A673 (cell line): ENCODE measurements around the gene CCDC43. TPM values are rescaled to one million over a fixed set of nuclear protein-coding genes. Genes with fewer than 3 reads are reported as not detected.
"Not testable (repeated sequence)": the region's sequence is repeated elsewhere in the genome, so short reads cannot be mapped to it uniquely, and the experiment has no call there.

Source experiments
- BruUV-seq: library from RNA; stranded (reverse); fragments of 400-500 nt; replicated peaks from 2 replicates; lab custom pipeline; 2021; lab: Mats Ljungman, UMichigan
- CTCF ChIA-PET: fragments of 300-600 bp; sonication (Branson Sonifier 250); formaldehyde crosslinking; loops from one replicate; lab custom pipeline; 2022; ENCODE audit warnings: antibody characterized with exemption; lab: Charles Lee
- POLR2A ChIA-PET: fragments of 300-600 bp; sonication (Branson Sonifier 250); formaldehyde crosslinking; loops from one replicate; lab custom pipeline; 2022; ENCODE audit warnings: antibody characterized with exemption; ENCODE audit not compliant: low non-redundant PET; lab: Charles Lee
- DNase-seq: peaks from one replicate; pipeline ENCODE4 v3.0.0-alpha.2; 2015; ENCODE audit warnings: low spot score
- H3K27ac ChIP-seq: fragments of 200-600 bp; sonication (generic); 2 replicates; pipeline ENCODE4 v1.5.1; 2016; ENCODE audit warnings: mixed run types, low read depth, mild to moderate bottlenecking, mixed read lengths, antibody characterized with exemption, low read length; ENCODE audit not compliant: poor library complexity, severe bottlenecking
- H3K27me3 ChIP-seq: fragments of 200-600 bp; sonication (generic); replicated peaks from 2 replicates; pipeline ENCODE4 v1.6.1; 2017; ENCODE audit warnings: mixed run types, low read depth, mild to moderate bottlenecking, mixed read lengths, antibody characterized with exemption, low read length; ENCODE audit not compliant: insufficient read depth, poor library complexity
- H3K36me3 ChIP-seq: fragments of 200-600 bp; sonication (generic); 2 replicates; pipeline ENCODE4 v1.6.1; 2016; ENCODE audit warnings: mixed run types, mild to moderate bottlenecking, mixed read lengths, antibody characterized with exemption, low read length; ENCODE audit not compliant: insufficient read depth, poor library complexity, severe bottlenecking
- H3K4me1 ChIP-seq: fragments of 200-600 bp; sonication (generic); 2 replicates; pipeline ENCODE4 v1.6.1; 2017; ENCODE audit warnings: mixed run types, mild to moderate bottlenecking, mixed read lengths, antibody characterized with exemption, low read length; ENCODE audit not compliant: insufficient read depth, poor library complexity, severe bottlenecking
- H3K4me3 ChIP-seq: fragments of 200-600 bp; sonication (generic); 2 replicates; pipeline ENCODE4 v1.5.1; 2016; ENCODE audit warnings: low read depth, mixed run types, mild to moderate bottlenecking, mixed read lengths, low read length; ENCODE audit not compliant: poor library complexity, severe bottlenecking
- H3K9me3 ChIP-seq: fragments of 200-600 bp; sonication (generic); 2 replicates; pipeline ENCODE4 v1.6.1; 2016; ENCODE audit warnings: mixed run types, low read depth, mild to moderate bottlenecking, mixed read lengths, antibody characterized with exemption, low read length; ENCODE audit not compliant: poor library complexity, severe bottlenecking
- EZH2 ChIP-seq: fragments of 200-600 bp; sonication (generic); IDR thresholded peaks from 2 replicates; pipeline ENCODE4 v1.6.1; 2017; ENCODE audit warnings: borderline replicate concordance, low read depth, mild to moderate bottlenecking, mixed read lengths, antibody characterized with exemption, low read length; ENCODE audit not compliant: poor library complexity, severe bottlenecking
- intact Hi-C: fragments of 100-400 bp; cut with micrococcal nuclease; formaldehyde crosslinking; loops from one replicate; pipeline ENCODE4 v1.10.0; 2022; ENCODE audit not compliant: unreplicated experiment
- total RNA-seq: library from RNA; stranded (reverse); gene quantifications from 2 replicates; pipeline ENCODE4 v1.2.3, GENCODE V29; 2021
- TF ChIP-seq, protein P1 (sequence below): fragments of 300-800, 200-600 bp; sonication (generic); conservative IDR thresholded peaks from 2 replicates; pipeline ENCODE4 v1.5.1; 2017; ENCODE audit warnings: low read depth, mild to moderate bottlenecking, antibody characterized with exemption, low read length, moderate library complexity, mixed read lengths

Gene CCDC43
- total RNA-seq, 1 experiment from 2014 or later, result 20.3 TPM

DNA sequence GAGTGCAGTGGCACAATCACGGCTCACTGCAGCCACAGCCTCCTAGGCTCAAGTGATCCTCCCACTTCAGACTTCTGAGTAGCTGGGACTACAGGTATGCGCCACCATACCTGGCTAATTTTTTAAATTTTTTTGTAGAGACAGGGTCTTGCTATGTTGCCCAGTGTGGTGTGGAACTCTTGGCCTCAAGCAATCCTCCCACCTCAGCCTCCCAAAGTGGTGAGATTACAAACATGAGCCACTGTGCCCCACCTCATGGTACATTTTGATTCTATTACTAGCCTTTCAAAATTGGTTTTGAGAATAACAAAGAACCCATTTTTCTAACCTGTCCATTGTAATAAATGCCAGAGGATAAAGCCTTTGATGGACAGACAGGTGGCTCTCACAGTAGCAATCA lies 1.4 kb downstream of the CCDC43 start:
- no peak overlapping the region for H3K27ac ChIP-seq
- intact Hi-C loops, result no loop called here
- no peaks in the 10 kb centered on the region for H3K4me1 ChIP-seq
- no peak for TF ChIP-seq EZH2
- no peak for DNase-seq
- ChIA-PET POLR2A (no interaction called here), CTCF (no interaction called here)
- no peaks in the 10 kb centered on the region for H3K9me3 ChIP-seq
- no peaks in the 10 kb centered on the region for H3K36me3 ChIP-seq
- BruUV-seq, result no TSS peak
- H3K27me3 ChIP-seq, result no peaks in the 10 kb centered on the region
- no peak overlapping the region for H3K4me3 ChIP-seq

DNA sequence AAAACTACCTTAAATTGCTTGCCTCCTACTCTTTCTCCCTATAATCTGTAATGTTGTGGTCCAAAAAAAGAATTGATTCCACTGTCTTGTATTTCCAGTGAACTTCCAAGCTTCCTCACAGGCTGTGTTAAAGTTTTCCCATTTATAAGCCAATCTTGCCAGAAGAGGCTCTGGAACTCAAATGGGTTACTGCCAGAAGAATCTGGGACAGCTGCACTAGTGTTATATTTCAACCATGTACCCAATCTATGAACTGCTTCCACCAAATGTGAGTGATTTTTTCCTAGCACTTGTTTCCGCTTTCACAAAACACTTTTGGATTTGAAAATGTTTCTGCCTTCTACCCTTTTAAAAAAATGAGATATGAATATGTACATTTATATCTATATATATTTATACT lies 1.8 kb downstream of the CCDC43 start:
- CTCF ChIA-PET, result no interaction called here
- Histone ChIP-seq H3K27ac (no peak overlapping the region), H3K27me3 (no peaks in the 10 kb centered on the region), H3K36me3 (no peaks in the 10 kb centered on the region), H3K4me3 (no peak overlapping the region), H3K4me1 (no peaks in the 10 kb centered on the region), H3K9me3 (no peaks in the 10 kb centered on the region)
- TF ChIP-seq EZH2, result no peak
- TF ChIP-seq, protein P1, sequence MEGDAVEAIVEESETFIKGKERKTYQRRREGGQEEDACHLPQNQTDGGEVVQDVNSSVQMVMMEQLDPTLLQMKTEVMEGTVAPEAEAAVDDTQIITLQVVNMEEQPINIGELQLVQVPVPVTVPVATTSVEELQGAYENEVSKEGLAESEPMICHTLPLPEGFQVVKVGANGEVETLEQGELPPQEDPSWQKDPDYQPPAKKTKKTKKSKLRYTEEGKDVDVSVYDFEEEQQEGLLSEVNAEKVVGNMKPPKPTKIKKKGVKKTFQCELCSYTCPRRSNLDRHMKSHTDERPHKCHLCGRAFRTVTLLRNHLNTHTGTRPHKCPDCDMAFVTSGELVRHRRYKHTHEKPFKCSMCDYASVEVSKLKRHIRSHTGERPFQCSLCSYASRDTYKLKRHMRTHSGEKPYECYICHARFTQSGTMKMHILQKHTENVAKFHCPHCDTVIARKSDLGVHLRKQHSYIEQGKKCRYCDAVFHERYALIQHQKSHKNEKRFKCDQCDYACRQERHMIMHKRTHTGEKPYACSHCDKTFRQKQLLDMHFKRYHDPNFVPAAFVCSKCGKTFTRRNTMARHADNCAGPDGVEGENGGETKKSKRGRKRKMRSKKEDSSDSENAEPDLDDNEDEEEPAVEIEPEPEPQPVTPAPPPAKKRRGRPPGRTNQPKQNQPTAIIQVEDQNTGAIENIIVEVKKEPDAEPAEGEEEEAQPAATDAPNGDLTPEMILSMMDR, result no peak
- DNase-seq, result no peak
- POLR2A ChIA-PET, result no interaction called here
- intact Hi-C loops, result no loop called here
- no TSS peak for BruUV-seq

GRCh38 chr17:44683303-44683702 lies 6.3 kb downstream of the CCDC43 start:
- H3K4me1 ChIP-seq, DNase-seq, H3K27ac ChIP-seq, POLR2A ChIA-PET, H3K36me3 ChIP-seq, H3K4me3 ChIP-seq, intact Hi-C loops, BruUV-seq, H3K27me3 ChIP-seq, CTCF ChIA-PET, H3K9me3 ChIP-seq: not testable (repeated sequence)

DNA sequence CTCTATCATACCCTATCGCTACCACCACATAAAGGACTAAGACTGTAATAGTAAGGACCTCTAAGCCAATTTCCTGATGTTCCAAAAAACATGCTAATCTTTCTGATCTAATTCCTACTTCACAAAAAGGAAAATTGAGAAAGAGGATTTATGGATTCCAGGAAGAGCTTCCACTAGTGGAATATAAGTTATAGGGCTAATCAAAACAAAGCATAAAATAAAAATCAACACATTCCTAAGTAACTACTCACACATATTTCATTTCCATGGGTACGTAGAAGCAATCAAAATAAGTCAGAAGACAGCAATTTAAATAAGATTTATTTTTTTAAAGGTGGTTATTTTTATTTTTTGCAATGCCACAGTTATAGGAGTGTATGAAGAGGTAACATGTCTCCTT lies 12.4 kb downstream of the CCDC43 start:
- no peaks in the 10 kb centered on the region for H3K36me3 ChIP-seq
- no peak for TF ChIP-seq EZH2
- TF ChIP-seq, protein P1, result no peak
- H3K4me3 ChIP-seq, result no peak overlapping the region
- H3K27ac ChIP-seq, result no peak overlapping the region
- CTCF ChIA-PET, result no interaction called here
- H3K27me3 ChIP-seq, result no peaks in the 10 kb centered on the region
- intact Hi-C loops, result loop anchor here (10.0 kb wide), 1 partner anchor 142 kb away; no protein-coding TSS in a partner anchor
- H3K4me1 ChIP-seq, result no peaks in the 10 kb centered on the region
- no TSS peak for BruUV-seq
- H3K9me3 ChIP-seq, result no peaks in the 10 kb centered on the region
- no peak for DNase-seq
- POLR2A ChIA-PET, result no interaction called here
